Fibroblast of pulmonary artery (primary cell): Measurements from ENCODE around the gene DAAM2.

Experiments used
- DNase-seq: peaks from one replicate; pipeline ENCODE4 v3.0.0-alpha.2; 2010; ENCODE audit warnings: low read depth
- H3K4me3 ChIP-seq: replicated peaks from 2 replicates; pipeline ENCODE4 v1.5.1; 2011; ENCODE audit warnings: low read depth, mild to moderate bottlenecking, control low read depth, low read length, moderate library complexity
- CTCF ChIP-seq: IDR thresholded peaks from 2 replicates; pipeline ENCODE4 v1.5.1; 2011; ENCODE audit warnings: mild to moderate bottlenecking, control low read depth, low read length, inconsistent platforms; ENCODE audit errors: missing control alignments

Gene DAAM2

GRCh38 chr6:39816747-39817146, 24.6 kb downstream of the DAAM2 start:
- no peak for TF ChIP-seq CTCF
- no peak overlapping the region for H3K4me3 ChIP-seq
- DNase-seq, result no peak

- no peak overlapping the region for H3K4me3 ChIP-seq
- no peak for DNase-seq
- TF ChIP-seq CTCF, result no peak
These were observed 26.5 kb downstream of the DAAM2 start for GRCh38 chr6:39818695-39819094.

DNA sequence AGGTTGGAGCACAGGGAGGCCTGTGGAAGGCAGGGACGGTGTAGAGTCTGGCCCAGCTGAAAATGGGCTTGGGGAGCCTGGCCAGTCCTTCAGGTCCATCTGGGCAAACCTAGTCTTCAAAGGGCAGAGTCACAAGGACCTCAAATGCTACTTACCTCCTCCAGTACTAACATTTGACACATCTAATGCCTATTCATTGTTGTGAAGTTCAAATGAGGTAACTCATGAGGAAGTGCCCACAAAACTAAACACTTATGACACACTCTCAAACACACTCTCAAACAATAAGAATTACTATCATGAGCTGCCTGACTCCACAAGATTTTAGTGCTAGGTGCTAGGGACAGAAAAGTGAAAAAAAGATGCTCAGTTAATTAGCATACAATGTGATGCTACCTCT, 27.1 kb downstream of the DAAM2 start:
- H3K4me3 ChIP-seq, result no peak overlapping the region
- no peak for DNase-seq
- TF ChIP-seq CTCF, result no peak

DNA sequence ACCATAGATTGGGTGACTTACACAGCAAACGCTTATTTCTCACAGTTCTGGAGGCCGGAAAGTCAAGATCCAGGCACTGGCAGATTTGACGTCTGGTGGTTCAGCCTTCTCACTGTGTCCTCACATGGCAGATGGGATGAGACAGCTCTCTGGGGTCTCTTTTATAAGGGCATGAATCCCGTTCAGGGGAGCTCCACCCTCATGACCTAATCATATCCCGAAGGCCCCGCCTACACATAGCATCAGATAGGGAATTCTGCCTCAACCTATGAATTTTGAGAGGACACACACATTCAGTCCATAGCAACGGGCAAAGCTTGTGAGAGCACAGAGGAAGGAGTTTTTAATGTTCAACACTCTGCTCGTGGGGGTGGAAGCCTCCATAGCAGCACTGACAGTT, 27.5 kb downstream of the DAAM2 start:
- H3K4me3 ChIP-seq, result no peak overlapping the region
- DNase-seq, result no peak
- TF ChIP-seq CTCF, result no peak

DNA sequence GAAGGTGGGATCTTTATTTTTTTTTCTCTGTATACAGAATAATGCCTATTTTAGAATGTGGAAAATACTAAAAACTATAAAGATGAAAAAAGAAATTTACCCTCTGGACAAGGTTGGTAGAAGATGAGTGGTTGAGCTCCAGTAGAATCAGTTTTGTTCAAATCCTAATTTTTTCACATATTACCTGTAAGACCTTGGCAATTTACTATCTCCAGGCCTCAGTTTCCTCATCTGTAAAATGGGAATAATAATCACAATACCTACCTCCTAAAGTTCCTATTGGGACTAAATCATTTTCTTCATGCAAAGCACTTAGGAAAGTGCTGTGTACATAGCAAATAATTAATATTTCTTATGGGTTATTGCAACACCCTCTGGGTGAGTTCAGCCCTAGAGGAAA, 28.4 kb downstream of the DAAM2 start:
- DNase-seq, result no peak
- no peak for TF ChIP-seq CTCF
- H3K4me3 ChIP-seq, result no peak overlapping the region

- DNase-seq, result no peak
These were observed 29.0 kb downstream of the DAAM2 start for GRCh38 chr6:39821046-39821740.

More at GRCh38 chr6:39821046-39821740, 29.0 kb downstream of the DAAM2 start:
- peak overlapping the region; percentile 34 for H3K4me3 ChIP-seq
- TF ChIP-seq CTCF, result no peak
